SK-N-SH (cell line): ENCODE results near the gene OR6C68. TPM values are rescaled to one million over a fixed set of nuclear protein-coding genes. Genes with fewer than 3 reads are reported as not detected.

Source experiments
- CTCF ChIA-PET: fragments of 300-600, 350-600 bp; formaldehyde crosslinking; extraction: SDS; loops from one replicate; lab custom pipeline; 2021; lab: Yijun Ruan, JAX
- POLR2A ChIA-PET: fragments of 350-600 bp; sonication (Branson Sonifier 250); formaldehyde crosslinking; extraction: SDS; loops from one replicate; lab custom pipeline; 2020; ENCODE audit warnings: antibody characterized with exemption, inconsistent platforms; lab: Yijun Ruan, JAX
- DNase-seq: peaks from one replicate; pipeline ENCODE4 v3.0.0; 2012
- H2AFZ ChIP-seq: fragments of 200-600 bp; sonication (generic); 2 replicates; pipeline ENCODE4 v1.8.1; 2016; ENCODE audit warnings: antibody characterized with exemption, mild to moderate bottlenecking, low read depth
- H3F3A ChIP-seq: fragments of 200-600 bp; sonication (generic); replicated peaks from 2 replicates; pipeline ENCODE3; 2016; ENCODE audit warnings: antibody characterized with exemption, mild to moderate bottlenecking; ENCODE audit not compliant: insufficient read depth
- H3K27ac ChIP-seq, 2 experiments: fragments of 200-500 bp in 1 of 2; fragments of 200-600 bp in 1 of 2; sonication (Bioruptor generic) in 1 of 2; sonication (generic), shearing (Covaris generic) in 1 of 2; 2 replicates each; pipeline versions ENCODE4 v1.5.1 to v1.6.1; 2014 to 2016; ENCODE audit warnings: low read depth in 2 of 2, inconsistent platforms in 1 of 2, low read length in 1 of 2, mild to moderate bottlenecking in 1 of 2, mixed read lengths in 1 of 2
- H3K27me3 ChIP-seq: fragments of 200-600 bp; sonication (generic), shearing (Covaris generic); 2 replicates; pipeline ENCODE4 v1.6.1; 2016; ENCODE audit warnings: mixed run types; ENCODE audit not compliant: insufficient read depth
- H3K36me3 ChIP-seq, 2 experiments: fragments of 200-500 bp in 1 of 2; fragments of 200-600 bp in 1 of 2; sonication (Bioruptor generic) in 1 of 2; sonication (generic) in 1 of 2; replicated peaks in 1 of 2; 2 replicates each; pipeline versions ENCODE3 to v1.5.1; 2014 to 2016; ENCODE audit warnings: low read length in 1 of 2, mild to moderate bottlenecking in 1 of 2; ENCODE audit not compliant: insufficient read depth in 2 of 2, control insufficient read depth in 1 of 2
- H3K4me1 ChIP-seq, 2 experiments: fragments of 200-500 bp in 1 of 2; fragments of 200-600 bp in 1 of 2; sonication (Bioruptor generic) in 1 of 2; sonication (generic), shearing (Covaris generic) in 1 of 2; 2 replicates each; pipeline versions ENCODE4 v1.5.1 to v1.6.1; 2014 to 2016; ENCODE audit warnings: low read depth in 1 of 2, low read length in 1 of 2, mixed run types in 1 of 2; ENCODE audit not compliant: insufficient read depth in 2 of 2, control insufficient read depth in 1 of 2
- H3K4me2 ChIP-seq: fragments of 200-600 bp; sonication (generic), shearing (Covaris generic); 2 replicates; pipeline ENCODE4 v1.6.1; 2017; ENCODE audit warnings: mixed run types
- H3K4me3 ChIP-seq, 2 experiments: fragments of 200-500 bp in 1 of 2; fragments of 200-600 bp in 1 of 2; sonication (Bioruptor generic) in 1 of 2; sonication (generic), shearing (Covaris generic) in 1 of 2; 2 replicates each; pipeline versions ENCODE4 v1.5.1 to v1.8.1; 2014 to 2016; ENCODE audit warnings: low read depth in 2 of 2, inconsistent platforms in 1 of 2, low read length in 1 of 2, mild to moderate bottlenecking in 1 of 2, mixed read lengths in 1 of 2, moderate library complexity in 1 of 2
- H3K79me2 ChIP-seq: fragments of 200-600 bp; sonication (generic); 2 replicates; pipeline ENCODE4 v1.8.1; 2017; ENCODE audit warnings: mild to moderate bottlenecking; ENCODE audit not compliant: insufficient read depth
- H3K9ac ChIP-seq: fragments of 200-600 bp; sonication (generic); 2 replicates; pipeline ENCODE4 v1.6.1; 2017; ENCODE audit warnings: mixed run types
- H3K9me2 ChIP-seq: fragments of 200-600 bp; sonication (generic); 2 replicates; pipeline ENCODE4 v1.6.1; 2017; ENCODE audit warnings: mixed run types
- H3K9me3 ChIP-seq: fragments of 200-600 bp; sonication (generic); 2 replicates; pipeline ENCODE4 v1.6.1; 2017; ENCODE audit warnings: mixed run types, mild to moderate bottlenecking, moderate library complexity
- H4K20me1 ChIP-seq: fragments of 200-600 bp; sonication (generic); 2 replicates; pipeline ENCODE4 v1.6.1; 2017; ENCODE audit warnings: mild to moderate bottlenecking, mixed run types; ENCODE audit not compliant: insufficient read depth
- CHD2 ChIP-seq: fragments of 150-350 bp; IDR thresholded peaks from 2 replicates; pipeline ENCODE4 v1.6.1; 2018; ENCODE audit warnings: low read length; ENCODE audit not compliant: partially characterized antibody
- EZH2phosphoT487 ChIP-seq: fragments of 200-600 bp; sonication (generic); IDR thresholded peaks from 2 replicates; pipeline ENCODE4 v1.6.1; 2017; ENCODE audit warnings: low read depth, mixed run types, mild to moderate bottlenecking, antibody characterized with exemption, moderate library complexity, borderline replicate concordance
- GATA2 ChIP-seq: sonication (generic); formaldehyde crosslinking; IDR thresholded peaks from 2 replicates; pipeline ENCODE4 v1.5.0; 2020; ENCODE audit warnings: mild to moderate bottlenecking, missing genetic modification reagents
- IRF3 ChIP-seq: fragments of 150-350 bp; IDR thresholded peaks from 2 replicates; pipeline ENCODE4 v1.6.1; 2016; ENCODE audit warnings: mild to moderate bottlenecking, low read depth, low read length
- MAX ChIP-seq: IDR thresholded peaks from 2 replicates; pipeline ENCODE4 v1.4.0; 2012; ENCODE audit warnings: low read depth
- NFIC ChIP-seq: IDR thresholded peaks from 2 replicates; pipeline ENCODE4 v1.4.0; 2012; ENCODE audit warnings: borderline replicate concordance
- PBX3 ChIP-seq: IDR thresholded peaks from 2 replicates; pipeline ENCODE4; 2012
- POLR2AphosphoS5 ChIP-seq: IDR thresholded peaks from 2 replicates; pipeline ENCODE4 v1.6.1; 2012; ENCODE audit warnings: low read depth, low read length
- RAD21 ChIP-seq: IDR thresholded peaks from 2 replicates; pipeline ENCODE4 v1.6.1; 2012; ENCODE audit warnings: mild to moderate bottlenecking, low read length
- SMC3 ChIP-seq: IDR thresholded peaks from 2 replicates; pipeline ENCODE4 v1.6.1; 2012; ENCODE audit warnings: low read depth, low read length, improper control_type of control experiment
- USF1 ChIP-seq: IDR thresholded peaks from 2 replicates; pipeline ENCODE4 v1.4.0; 2012; ENCODE audit warnings: low read depth, borderline replicate concordance
- ZBTB33 ChIP-seq: IDR thresholded peaks from 2 replicates; pipeline ENCODE4 v1.4.0; 2012; ENCODE audit warnings: low read depth, borderline replicate concordance
- WGBS: methylation state at CpG from one replicate; pipeline ENCODE4 v1.1.6; 2017; ENCODE audit warnings: low lambda C conversion rate; 5-methylcytosine and 5-hydroxymethylcytosine counted together
- polyA plus RNA-seq, 3 experiments: library from polyadenylated mRNA; depleted of rRNA; stranded (reverse); fragments of >200 nt; gene quantifications; 2 replicates each; pipeline ENCODE4 v1.2.3, GENCODE V29; 2012

The OR6C68 gene
- polyA plus RNA-seq, 1 of the 3 experiments (the other 2 are of a cell fraction) = not detected

GRCh38 chr12:55469291-55469690 is 22.9 kb upstream of the OR6C68 start:
- TF ChIP-seq ZBTB33 = no peak
- TF ChIP-seq RAD21 = no peak
- no peak for TF ChIP-seq SMC3
- no peak for TF ChIP-seq NFIC
- no peak for TF ChIP-seq CHD2
- no peak for TF ChIP-seq MAX
- no peak for TF ChIP-seq PBX3
- no peak for TF ChIP-seq IRF3
- TF ChIP-seq EZH2phosphoT487 = no peak
- no peak for TF ChIP-seq USF1
- TF ChIP-seq GATA2 = no peak
- TF ChIP-seq POLR2AphosphoS5 = no peak
- 0% methylated on average over 2 of the region's 2 CpGs for WGBS
- POLR2A ChIA-PET = no interaction called here
- Histone ChIP-seq H3K36me3 (no peaks in the 10 kb centered on the region), H3K4me3 (no peak overlapping the region), H3K4me2 (no peak overlapping the region), H3K79me2 (no peaks in the 10 kb centered on the region), H3K9me2 (no peaks in the 10 kb centered on the region), H4K20me1 (no peaks in the 10 kb centered on the region), H3K9ac (no peak overlapping the region), H3K4me1 (no peaks in the 10 kb centered on the region), H3K27me3 (no peaks in the 10 kb centered on the region; the same call in 1 of the 2 replicates), H3K27ac (no peak overlapping the region), H3F3A (no peaks in the 10 kb centered on the region), H2AFZ (no peak overlapping the region), H3K9me3 (no peaks in the 10 kb centered on the region)
- DNase-seq = no peak
- CTCF ChIA-PET = no interaction called here
